Mesodermal cell (in vitro differentiated cells): ENCODE data around the gene FGFR2.
"Not testable (repeated sequence)": the region's sequence is repeated elsewhere in the genome, so short reads cannot be mapped to it uniquely, and the experiment has no call there.

ENCODE experiments used
- H3K27ac ChIP-seq: 2 replicates; pipeline ENCODE4 v1.7.0; 2013; ENCODE audit warnings: mild to moderate bottlenecking, low read depth, low read length, moderate library complexity; ENCODE audit not compliant: severe bottlenecking
- H3K36me3 ChIP-seq: 2 replicates; pipeline ENCODE4 v1.7.1; 2013; ENCODE audit warnings: mild to moderate bottlenecking, low read length, moderate library complexity; ENCODE audit not compliant: control insufficient read depth, insufficient read depth
- H3K4me1 ChIP-seq: one replicate; pipeline ENCODE4 v1.7.1; 2013; ENCODE audit warnings: mild to moderate bottlenecking, low read length; ENCODE audit not compliant: insufficient read depth, control insufficient read depth, poor library complexity, severe bottlenecking
- H3K4me3 ChIP-seq: 2 replicates; pipeline ENCODE4 v1.7.0; 2013; ENCODE audit warnings: low read length, control low read depth, mild to moderate bottlenecking; ENCODE audit not compliant: insufficient read depth, poor library complexity, severe bottlenecking; ENCODE audit errors: extremely low read depth
- H3K9me3 ChIP-seq: 2 replicates; pipeline ENCODE4 v1.7.1; 2013; ENCODE audit warnings: mild to moderate bottlenecking, low read length, moderate library complexity; ENCODE audit not compliant: control insufficient read depth
- WGBS, 2 experiments: methylation state at CpG; one replicate each; pipeline ENCODE4 v1.1.5; 2013; ENCODE audit warnings: missing lambda C conversion rate in 2 of 2; ENCODE audit not compliant: insufficient coverage in 2 of 2; 5-methylcytosine and 5-hydroxymethylcytosine counted together

Gene FGFR2

GRCh38 chr10:121521794-121522556 is 76.3 kb downstream of the FGFR2 start:
- Histone ChIP-seq H3K4me3 (no peak overlapping the region), H3K27ac (no peak overlapping the region)
- WGBS, 2 experiments: 82 to 87% methylated on average over 9 of the region's 11 CpGs

GRCh38 chr10:121520526-121520925 is 77.7 kb downstream of the FGFR2 start:
- H3K9me3 ChIP-seq, H3K4me1 ChIP-seq, H3K4me3 ChIP-seq, H3K27ac ChIP-seq: not testable (repeated sequence)
- whole genome bisulfite sequencing, 2 experiments: 89 to 100% methylated on average over 6 of the region's 6 CpGs
- peaks cover 20% of the 10 kb centered on the region for H3K36me3 ChIP-seq

More at GRCh38 chr10:121521794-121522556, 76.3 kb downstream of the FGFR2 start:
- peaks cover 23% of the 10 kb centered on the region for H3K36me3 ChIP-seq
- peaks cover 8% of the 10 kb centered on the region for H3K4me1 ChIP-seq
- no peaks in the 10 kb centered on the region for H3K9me3 ChIP-seq

- Histone ChIP-seq H3K4me1 (no peaks in the 10 kb centered on the region), H3K9me3 (no peaks in the 10 kb centered on the region), H3K36me3 (peaks cover 24% of the 10 kb centered on the region), H3K4me3 (no peak overlapping the region), H3K27ac (no peak overlapping the region)
- 84 to 97% methylated on average over 12 to 15 of the region's 17 CpGs for WGBS, 2 experiments
These were observed 78.2 kb downstream of the FGFR2 start for GRCh38 chr10:121519901-121520493.

- Histone ChIP-seq H3K4me1 (peaks cover under 1% of the 10 kb centered on the region), H3K4me3 (no peak overlapping the region), H3K27ac (no peak overlapping the region), H3K9me3 (no peaks in the 10 kb centered on the region), H3K36me3 (peaks cover 29% of the 10 kb centered on the region)
- 68 to 100% methylated on average over 1 to 4 of the region's 5 CpGs for WGBS, 2 experiments
These were observed 78.8 kb downstream of the FGFR2 start for GRCh38 chr10:121519411-121519810.

- WGBS, 2 experiments: 91 to 92% methylated on average over 2 to 4 of the region's 4 CpGs
- Histone ChIP-seq H3K9me3 (no peaks in the 10 kb centered on the region), H3K27ac (no peak overlapping the region), H3K4me3 (no peak overlapping the region), H3K36me3 (peaks cover 29% of the 10 kb centered on the region), H3K4me1 (peaks cover 9% of the 10 kb centered on the region)
These were observed 79.9 kb downstream of the FGFR2 start for GRCh38 chr10:121518333-121518732.

GRCh38 chr10:121516093-121516865 is 82.0 kb downstream of the FGFR2 start:
- peaks cover 37% of the 10 kb centered on the region for H3K36me3 ChIP-seq
- 63 to 75% methylated on average over 4 of the region's 8 CpGs for WGBS, 2 experiments
- peaks cover 14% of the 10 kb centered on the region for H3K4me1 ChIP-seq
- no peak overlapping the region for H3K27ac ChIP-seq
- H3K4me3 ChIP-seq: no peak overlapping the region
- H3K9me3 ChIP-seq: no peaks in the 10 kb centered on the region

- no peak overlapping the region for H3K4me3 ChIP-seq
- WGBS, 2 experiments: 93 to 100% methylated on average over 7 to 8 of the region's 8 CpGs
- H3K9me3 ChIP-seq: no peaks in the 10 kb centered on the region
- H3K4me1 ChIP-seq: peaks cover 25% of the 10 kb centered on the region
- H3K27ac ChIP-seq: no peak overlapping the region
- peaks cover 37% of the 10 kb centered on the region for H3K36me3 ChIP-seq
These were observed 83.9 kb downstream of the FGFR2 start for GRCh38 chr10:121514141-121514865.

GRCh38 chr10:121511943-121512342 is 86.3 kb downstream of the FGFR2 start:
- Histone ChIP-seq H3K9me3 (no peaks in the 10 kb centered on the region), H3K36me3 (peaks cover 25% of the 10 kb centered on the region), H3K27ac (no peak overlapping the region), H3K4me1 (peaks cover 25% of the 10 kb centered on the region), H3K4me3 (no peak overlapping the region)
- 81 to 88% methylated on average over 2 to 3 of the region's 5 CpGs for WGBS, 2 experiments

GRCh38 chr10:121511460-121511859 is 86.8 kb downstream of the FGFR2 start:
- H3K9me3 ChIP-seq: no peaks in the 10 kb centered on the region
- WGBS, 2 experiments: 93 to 100% methylated on average over 1 to 2 of the region's 4 CpGs
- H3K36me3 ChIP-seq: peaks cover 28% of the 10 kb centered on the region
- peaks cover 25% of the 10 kb centered on the region for H3K4me1 ChIP-seq
- no peak overlapping the region for H3K4me3 ChIP-seq
- H3K27ac ChIP-seq: no peak overlapping the region

- WGBS, 2 experiments: 76 to 77% methylated on average over 9 to 12 of the region's 14 CpGs
- Histone ChIP-seq H3K4me1 (peaks cover 25% of the 10 kb centered on the region), H3K4me3 (no peak overlapping the region), H3K27ac (no peak overlapping the region), H3K36me3 (peaks cover 26% of the 10 kb centered on the region), H3K9me3 (no peaks in the 10 kb centered on the region)
These were observed 88.0 kb downstream of the FGFR2 start for GRCh38 chr10:121510201-121510771.
